ENCODE results near the gene GRK5. TPM values are rescaled to one million over a fixed set of nuclear protein-coding genes. Genes with fewer than 3 reads are reported as not detected.

GRK5 gene
- total RNA-seq, 1 experiment from 2014 or later: 58.2 TPM

GRCh38 chr10:119423510-119424257 lies 216.3 kb downstream of the GRK5 start:
- Histone ChIP-seq H3K4me3 (ENCODE audit: low read depth, low read length, poor library complexity, severe bottlenecking) (no peak overlapping the region), H3K27ac (ENCODE audit: low read depth, low read length, poor library complexity, severe bottlenecking) (no peak overlapping the region), H3K36me3 (ENCODE audit: insufficient read depth, low read length, poor library complexity, severe bottlenecking) (peaks cover 32% of the 10 kb centered on the region), H3K27me3 (replicated peaks; ENCODE audit: insufficient read depth, low read depth, low read length, poor library complexity) (no peaks in the 10 kb centered on the region), H3K9me3 (ENCODE audit: low read depth, low read length, poor library complexity, severe bottlenecking) (no peaks in the 10 kb centered on the region), H3K4me1 (ENCODE audit: insufficient read depth, low read length, poor library complexity, severe bottlenecking) (peaks cover 8% of the 10 kb centered on the region)
- ChIA-PET CTCF (no interaction called here), POLR2A (ENCODE audit: low non-redundant PET) (no interaction called here)
- no peak for DNase-seq (ENCODE audit: low spot score)
- TF ChIP-seq EZH2 (IDR thresholded peaks at IDR 0.05; ENCODE audit: borderline replicate concordance, low read depth, low read length, poor library complexity, severe bottlenecking) (no peak), CTCF (conservative IDR thresholded peaks at IDR 0.05; ENCODE audit: low read depth, low read length) (no peak)
- no TSS peak for BruUV-seq (replicated peaks)
- intact Hi-C loops (cut with micrococcal nuclease; ENCODE audit: unreplicated experiment): no loop called here

- intact Hi-C loops (cut with micrococcal nuclease; ENCODE audit: unreplicated experiment): no loop called here
- ChIA-PET CTCF (no interaction called here), POLR2A (ENCODE audit: low non-redundant PET) (no interaction called here)
- no peak for DNase-seq (ENCODE audit: low spot score)
- Histone ChIP-seq H3K4me3 (ENCODE audit: low read depth, low read length, poor library complexity, severe bottlenecking) (no peak overlapping the region), H3K4me1 (ENCODE audit: insufficient read depth, low read length, poor library complexity, severe bottlenecking) (peaks cover 8% of the 10 kb centered on the region), H3K9me3 (ENCODE audit: low read depth, low read length, poor library complexity, severe bottlenecking) (no peaks in the 10 kb centered on the region), H3K27ac (ENCODE audit: low read depth, low read length, poor library complexity, severe bottlenecking) (no peak overlapping the region), H3K36me3 (ENCODE audit: insufficient read depth, low read length, poor library complexity, severe bottlenecking) (peaks cover 35% of the 10 kb centered on the region), H3K27me3 (replicated peaks; ENCODE audit: insufficient read depth, low read depth, low read length, poor library complexity) (no peaks in the 10 kb centered on the region)
- no peak for TF ChIP-seq EZH2 (IDR thresholded peaks at IDR 0.05; ENCODE audit: borderline replicate concordance, low read depth, low read length, poor library complexity, severe bottlenecking)
- TF ChIP-seq CTCF (conservative IDR thresholded peaks at IDR 0.05; ENCODE audit: low read depth, low read length): no peak
- no TSS peak for BruUV-seq (replicated peaks)
These were observed 217.0 kb downstream of the GRK5 start for GRCh38 chr10:119424258-119424975.

GRCh38 chr10:119425102-119425880 lies 217.9 kb downstream of the GRK5 start:
- intact Hi-C loops (cut with micrococcal nuclease; ENCODE audit: unreplicated experiment): no loop called here
- CTCF ChIA-PET: interaction anchor here (0.7 kb wide), 1 partner anchor 20 kb away, joined by 3 read pairs; no protein-coding TSS in a partner anchor
- POLR2A ChIA-PET (ENCODE audit: low non-redundant PET): no interaction called here
- H3K4me1 ChIP-seq (ENCODE audit: insufficient read depth, low read length, poor library complexity, severe bottlenecking): peaks cover 8% of the 10 kb centered on the region
- TF ChIP-seq CTCF (conservative IDR thresholded peaks at IDR 0.05; ENCODE audit: low read depth, low read length): no peak
- TF ChIP-seq EZH2 (IDR thresholded peaks at IDR 0.05; ENCODE audit: borderline replicate concordance, low read depth, low read length, poor library complexity, severe bottlenecking): no peak
- BruUV-seq (replicated peaks): no TSS peak
- H3K27me3 ChIP-seq (replicated peaks; ENCODE audit: insufficient read depth, low read depth, low read length, poor library complexity): no peaks in the 10 kb centered on the region
- peaks cover 35% of the 10 kb centered on the region for H3K36me3 ChIP-seq (ENCODE audit: insufficient read depth, low read length, poor library complexity, severe bottlenecking)
- no peak overlapping the region for H3K4me3 ChIP-seq (ENCODE audit: low read depth, low read length, poor library complexity, severe bottlenecking)
- no peak for DNase-seq (ENCODE audit: low spot score)
- no peak overlapping the region for H3K27ac ChIP-seq (ENCODE audit: low read depth, low read length, poor library complexity, severe bottlenecking)
- no peaks in the 10 kb centered on the region for H3K9me3 ChIP-seq (ENCODE audit: low read depth, low read length, poor library complexity, severe bottlenecking)
